ACHN (cell line): Measurements from ENCODE around the gene ABCB10.
"Not testable (repeated sequence)": the region's sequence is repeated elsewhere in the genome, so short reads cannot be mapped to it uniquely, and the experiment has no call there.

Source experiments
- DNase-seq: peaks from one replicate; pipeline ENCODE4 v3.0.0-alpha.2; 2015
- in situ Hi-C: cut with HindIII; loops from 2 replicates; pipeline ENCODE4 v1.10.0; 2017; ENCODE audit warnings: low sequenced_read_pairs, low pct_ligation_motif_present, low pct_unique_long_range_greater_than_20kb

The ABCB10 gene

GRCh38 chr1:229507502-229507901 lies 51.0 kb downstream of the ABCB10 start:
- in situ Hi-C loops, result no loop called here
- DNase-seq, result no peak

- DNase-seq, result no peak
- in situ Hi-C loops, result no loop called here
Measured at GRCh38 chr1:229506633-229507032, 51.9 kb downstream of the ABCB10 start.

DNA sequence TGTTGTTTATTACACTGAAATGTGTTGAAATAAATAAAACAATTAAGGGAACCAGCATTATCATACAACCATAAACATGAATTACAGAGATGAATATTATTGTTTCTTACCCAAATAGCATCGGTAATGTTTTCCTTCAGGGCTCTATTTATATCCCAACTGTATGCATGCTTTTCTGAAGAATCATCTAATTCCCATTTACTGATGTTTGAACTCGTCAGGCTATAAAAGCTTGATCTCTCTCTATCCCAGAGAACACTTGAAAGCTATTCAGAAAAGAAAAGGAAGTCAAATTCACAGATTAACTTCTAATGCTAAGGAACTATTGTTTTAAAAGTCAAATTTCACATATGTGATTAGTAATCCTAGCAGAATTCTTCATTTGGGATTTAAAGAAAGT lies 62.7 kb downstream of the ABCB10 start:
- in situ Hi-C loops, result no loop called here

DNA sequence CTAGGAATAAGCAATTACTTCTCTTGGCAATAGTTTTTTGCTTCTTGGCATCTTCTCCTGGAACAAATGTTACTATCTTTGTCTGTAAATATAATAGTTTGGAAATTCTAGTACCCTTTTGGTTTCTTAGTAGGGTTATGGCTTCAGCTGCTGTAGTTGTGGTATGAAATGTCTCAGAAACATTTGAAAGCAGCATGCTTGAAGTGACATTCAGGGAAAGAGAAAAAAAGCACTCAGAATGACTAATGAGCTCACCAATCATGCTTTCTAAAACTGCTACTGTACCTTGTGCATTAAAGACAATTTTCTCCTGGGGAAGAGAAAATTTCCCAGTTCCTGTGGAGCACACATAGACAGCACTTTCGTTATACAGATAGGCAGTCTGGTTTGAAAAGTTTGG lies 71.3 kb downstream of the ABCB10 start:
- in situ Hi-C loops, result no loop called here
- no peak for DNase-seq

More for the DNA sequence above, 62.7 kb downstream of the ABCB10 start:
- DNase-seq, result no peak

DNA sequence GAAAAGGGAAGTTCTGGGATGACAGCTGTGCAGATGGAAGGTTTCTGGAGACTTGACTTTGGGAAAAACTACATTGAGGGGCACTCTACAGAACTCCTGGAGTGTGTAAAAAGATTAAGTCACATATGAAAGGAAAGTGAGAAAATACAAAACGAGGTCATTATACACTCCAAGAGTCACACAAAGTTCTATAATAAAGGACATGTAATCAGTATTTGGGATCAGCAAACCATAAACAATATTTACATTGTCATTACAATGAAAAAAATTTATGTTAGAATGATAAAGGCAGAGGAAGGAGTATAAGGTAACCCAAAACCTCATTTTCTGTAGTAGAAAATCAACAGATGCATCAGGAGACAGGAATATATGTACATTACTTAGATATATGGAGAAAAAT lies 73.2 kb downstream of the ABCB10 start:
- no peak for DNase-seq
- in situ Hi-C loops, result no loop called here

- in situ Hi-C loops, result no loop called here
Measured at GRCh38 chr1:229482511-229482910, 76.0 kb downstream of the ABCB10 start.

GRCh38 chr1:229480495-229480894 lies 78.0 kb downstream of the ABCB10 start:
- DNase-seq, result no peak
- in situ Hi-C loops, result no loop called here

More at GRCh38 chr1:229482511-229482910, 76.0 kb downstream of the ABCB10 start:
- DNase-seq, result no peak

DNA sequence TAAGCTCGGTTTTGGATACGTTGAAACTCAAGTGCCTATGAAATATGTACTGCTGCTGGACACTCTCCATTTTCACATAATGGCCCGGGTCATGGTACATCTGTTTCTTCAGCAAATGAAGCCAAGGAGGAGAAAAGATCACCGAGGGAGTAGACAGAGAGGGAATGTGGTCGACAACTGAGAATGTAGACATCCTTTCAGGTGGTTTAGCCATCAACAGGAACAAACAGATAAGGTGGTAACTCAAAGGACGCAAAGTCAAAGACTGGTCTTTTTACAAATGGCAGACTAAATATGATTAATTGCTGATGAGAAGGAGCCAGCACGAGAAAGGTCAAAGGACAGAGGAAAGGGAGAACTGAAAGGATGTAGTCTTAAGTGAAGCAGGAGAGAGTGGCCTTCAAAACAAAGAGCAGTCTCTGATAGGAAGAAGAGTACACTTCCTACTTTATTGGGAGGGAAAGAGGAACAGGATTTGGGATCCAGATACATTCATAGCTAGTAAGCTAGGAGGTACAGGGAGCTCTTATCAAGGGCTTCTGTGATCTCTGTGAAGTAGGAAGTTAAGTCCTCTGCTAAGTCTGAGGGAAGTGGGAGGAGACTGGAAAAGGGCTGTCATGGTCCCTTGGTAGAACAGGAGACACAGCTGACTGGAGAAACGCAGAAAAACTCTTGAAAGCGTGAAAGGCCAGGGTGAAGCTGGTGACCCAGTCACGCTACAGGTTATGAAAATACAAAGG lies 78.7 kb downstream of the ABCB10 start:
- in situ Hi-C loops, result no loop called here
- DNase-seq, result no peak

- DNase-seq, result no peak
- in situ Hi-C loops, result no loop called here
Measured at GRCh38 chr1:229478852-229479251, 79.7 kb downstream of the ABCB10 start.

- in situ Hi-C loops, DNase-seq: not testable (repeated sequence)
Measured at GRCh38 chr1:229475859-229476258, 82.6 kb downstream of the ABCB10 start.

GRCh38 chr1:229474509-229474908 lies 84.0 kb downstream of the ABCB10 start:
- in situ Hi-C loops, result no loop called here
- no peak for DNase-seq

DNA sequence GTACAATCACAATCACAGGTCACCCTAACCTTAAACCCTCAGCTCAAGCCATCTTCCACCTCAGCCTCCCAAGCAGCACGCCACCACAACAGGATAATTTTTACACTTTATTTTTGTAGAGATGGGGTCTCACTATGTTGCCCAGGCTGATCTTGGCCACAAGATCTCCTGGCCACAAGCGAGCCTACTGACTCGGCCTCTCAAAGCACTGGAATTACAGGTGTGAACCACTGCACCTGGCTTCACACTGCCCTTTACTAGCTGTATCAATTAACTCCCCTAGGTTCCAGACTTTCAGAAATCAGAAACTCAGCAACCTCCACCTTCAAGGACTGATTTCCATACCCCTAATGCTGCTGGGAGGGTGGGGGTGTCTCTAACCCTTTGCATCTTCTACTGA lies 87.3 kb downstream of the ABCB10 start:
- in situ Hi-C loops, result no loop called here
- no peak for DNase-seq

DNA sequence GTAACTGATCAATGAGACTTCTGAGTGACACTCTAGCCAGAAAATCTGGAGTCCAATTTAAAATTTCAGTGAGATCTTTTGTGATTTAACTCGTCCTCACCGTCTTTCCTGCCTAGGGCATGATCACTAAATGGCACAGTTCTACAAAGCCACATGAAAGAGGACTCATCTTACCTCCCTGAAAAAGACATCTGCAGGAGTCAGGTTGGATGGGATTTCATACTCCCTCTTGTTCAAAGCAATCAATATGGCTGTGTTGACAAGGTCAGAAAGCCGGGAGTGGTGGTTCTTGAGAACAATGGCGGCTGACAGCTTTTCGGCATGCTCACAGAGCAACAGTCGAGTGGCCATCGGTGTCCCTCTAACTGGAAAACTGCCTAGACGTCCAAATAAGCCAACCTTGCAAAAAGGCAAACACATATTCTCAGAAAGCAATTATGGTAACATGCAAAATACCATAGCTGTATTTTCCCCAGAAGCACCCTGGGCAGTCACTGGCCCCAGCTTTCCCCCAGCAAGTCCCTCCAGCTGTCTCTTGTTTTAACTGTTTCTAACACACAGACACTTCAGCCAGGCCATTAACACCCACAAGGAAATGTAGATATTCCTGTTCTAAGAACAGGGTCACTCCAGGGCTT lies 88.0 kb downstream of the ABCB10 start:
- DNase-seq, result no peak
- in situ Hi-C loops, result no loop called here

- no peak for DNase-seq
- in situ Hi-C loops, result no loop called here
Measured at GRCh38 chr1:229466887-229467286, 91.6 kb downstream of the ABCB10 start.
